T-helper 17 cell (primary cell): ENCODE measurements around the gene ERBB3. TPM values are rescaled to one million over a fixed set of nuclear protein-coding genes. Genes with fewer than 3 reads are reported as not detected.
A peak's percentile ranks its signal among the peaks of the same experiment; 100 is the strongest.

ENCODE experiments used
- ATAC-seq: fragments of 150-1000 bp; cut with Tn5 transposase; 2 replicates; pipeline ENCODE4 v1.10.0; 2021; ENCODE audit warnings: mild to moderate bottlenecking, moderate library complexity
- DNase-seq, 3 donors: peaks; one replicate each; pipeline versions ENCODE4 v3.0.0 to v3.0.0-alpha.2; 2020 to 2021
- H3K9me3 ChIP-seq: one replicate; pipeline ENCODE4 v1.7.0; 2013; ENCODE audit warnings: low read length, mild to moderate bottlenecking; ENCODE audit not compliant: control insufficient read depth, poor library complexity, severe bottlenecking
- H3K27ac Mint-ChIP-seq: one replicate; pipeline ENCODE4 v1.8.0; 2022; ENCODE audit warnings: mild to moderate bottlenecking, moderate library complexity, mixed read lengths
- H3K27me3 Mint-ChIP-seq: one replicate; pipeline ENCODE4 v1.8.0; 2022; ENCODE audit warnings: mixed read lengths
- H3K36me3 Mint-ChIP-seq: one replicate; pipeline ENCODE4 v1.8.0; 2022; ENCODE audit warnings: low read depth, mixed read lengths
- H3K4me1 Mint-ChIP-seq: one replicate; pipeline ENCODE4 v1.8.0; 2022; ENCODE audit warnings: mild to moderate bottlenecking, mixed read lengths
- H3K4me3 Mint-ChIP-seq: one replicate; pipeline ENCODE4 v1.8.0; 2022; ENCODE audit warnings: mild to moderate bottlenecking, moderate library complexity, mixed read lengths
- total RNA-seq, 4 donors: library from RNA in 2 of 4; stranded (reverse) in 2 of 4; gene quantifications; one replicate each; pipeline ENCODE4 v1.2.3 and lab custom pipeline; 2022 to 2026

Gene ERBB3
- total RNA-seq, 2 donors from 2014 or later = 0.60 to 0.80 TPM

DNA sequence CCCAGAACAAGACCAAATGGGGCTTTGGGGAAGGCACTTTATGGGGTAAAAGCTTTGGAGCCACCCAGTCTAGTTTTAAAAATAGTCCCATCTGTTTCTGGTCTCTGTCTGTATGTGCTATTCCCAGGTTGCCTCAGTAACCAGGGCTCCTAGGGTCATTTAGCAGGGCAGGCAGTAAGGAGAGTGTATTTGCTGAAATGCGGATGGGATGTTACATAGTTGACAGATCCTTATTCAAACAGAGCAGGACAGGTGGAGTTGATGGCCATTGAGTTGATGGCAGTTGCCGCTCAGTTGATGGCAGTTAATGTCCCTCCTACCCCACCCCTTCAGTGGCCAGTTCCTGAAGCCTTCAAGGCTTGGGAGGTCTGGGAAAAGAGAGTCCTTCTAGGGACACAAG is 42.7 kb downstream of the ERBB3 start:
- H3K9me3 ChIP-seq = no peaks in the 10 kb centered on the region
- peaks cover 47% of the 10 kb centered on the region for H3K4me1 Mint-ChIP-seq
- DNase-seq = no peak
- H3K27ac Mint-ChIP-seq = peak overlapping the region; percentile 68
- H3K4me3 Mint-ChIP-seq = no peak overlapping the region
- no peak for ATAC-seq
- no peaks in the 10 kb centered on the region for H3K27me3 Mint-ChIP-seq
- H3K36me3 Mint-ChIP-seq = peaks cover 3% of the 10 kb centered on the region

DNA sequence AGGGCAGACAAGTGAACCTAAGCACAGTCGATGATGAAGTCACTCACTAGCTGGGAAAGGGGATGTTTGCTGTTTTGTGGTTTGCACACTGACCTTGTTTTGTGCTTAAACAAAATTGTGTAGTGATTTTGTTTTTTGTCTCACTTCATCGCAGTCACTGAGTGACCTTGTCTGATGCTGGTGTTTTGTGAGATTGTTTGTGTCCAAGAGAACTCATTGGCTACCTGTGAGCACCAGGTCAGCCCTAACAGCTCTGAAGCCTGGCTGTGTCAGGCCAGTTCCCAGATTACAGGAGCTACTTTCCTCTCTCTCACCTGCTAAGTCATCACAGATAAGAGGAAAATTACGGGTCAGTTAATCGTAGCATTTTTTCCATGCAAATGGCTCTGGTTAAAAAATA is 44.2 kb downstream of the ERBB3 start:
- no peaks in the 10 kb centered on the region for H3K9me3 ChIP-seq
- peak overlapping the region; percentile 93 for H3K27ac Mint-ChIP-seq
- peak overlapping the region; percentile 7 for H3K4me3 Mint-ChIP-seq
- H3K36me3 Mint-ChIP-seq = no peaks in the 10 kb centered on the region
- DNase-seq (no peak), ATAC-seq (no peak)
- peaks cover 37% of the 10 kb centered on the region for H3K4me1 Mint-ChIP-seq
- no peaks in the 10 kb centered on the region for H3K27me3 Mint-ChIP-seq

DNA sequence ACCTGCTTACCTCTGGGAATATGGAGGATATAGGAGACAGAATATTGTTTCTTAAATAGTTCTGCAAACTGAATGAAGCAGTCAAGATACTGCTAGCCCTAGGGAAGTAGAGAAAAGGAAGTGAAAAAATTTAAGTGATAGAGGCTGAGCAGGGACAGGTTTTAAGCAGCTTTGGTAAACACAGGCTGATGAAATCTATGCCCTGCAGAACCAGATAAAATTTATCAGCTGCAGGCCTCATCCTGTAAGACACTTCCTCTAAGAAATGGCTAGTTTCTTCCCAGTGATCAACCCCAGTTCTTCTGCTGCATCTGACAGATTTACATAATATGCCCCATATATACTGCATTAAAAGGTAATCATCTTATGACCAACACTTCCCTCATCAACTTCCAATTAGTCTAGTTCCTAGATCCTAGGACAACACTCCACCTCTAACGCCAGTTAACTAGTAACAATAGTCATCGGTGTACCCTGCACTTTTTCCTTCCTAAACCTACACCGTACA is 46.8 kb downstream of the ERBB3 start:
- Mint-ChIP-seq H3K27ac (peak overlapping the region; percentile 95), H3K4me3 (peak overlapping the region; percentile 98), H3K4me1 (peaks cover 51% of the 10 kb centered on the region), H3K27me3 (no peaks in the 10 kb centered on the region), H3K36me3 (peaks cover 10% of the 10 kb centered on the region)
- H3K9me3 ChIP-seq = no peaks in the 10 kb centered on the region
- ATAC-seq (no peak), DNase-seq (no peak)

DNA sequence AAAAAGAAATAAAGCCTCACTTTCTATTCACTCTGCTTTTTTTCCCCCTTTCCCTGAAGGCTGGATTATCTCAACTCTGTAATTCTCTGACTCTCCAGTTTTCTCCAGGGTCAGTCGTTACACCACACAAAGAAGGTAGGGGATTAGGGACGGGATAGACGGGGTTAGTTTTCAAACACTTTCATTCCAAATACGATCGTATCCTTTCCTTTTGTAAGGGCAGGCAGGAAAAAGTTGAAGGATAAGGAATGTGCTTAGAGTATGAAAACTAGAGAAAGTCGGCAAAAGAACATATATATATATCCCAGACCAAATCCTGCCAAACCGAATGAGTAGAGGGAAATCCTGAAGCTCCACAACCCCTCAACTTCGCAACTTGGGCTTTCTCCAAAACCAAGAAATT is 47.5 kb downstream of the ERBB3 start:
- peaks cover 13% of the 10 kb centered on the region for H3K36me3 Mint-ChIP-seq
- no peaks in the 10 kb centered on the region for H3K27me3 Mint-ChIP-seq
- peak overlapping the region; percentile 95 for H3K27ac Mint-ChIP-seq
- DNase-seq = no peak
- no peak for ATAC-seq
- H3K4me1 Mint-ChIP-seq = peaks cover 54% of the 10 kb centered on the region
- peak overlapping the region; percentile 98 for H3K4me3 Mint-ChIP-seq
- no peaks in the 10 kb centered on the region for H3K9me3 ChIP-seq

DNA sequence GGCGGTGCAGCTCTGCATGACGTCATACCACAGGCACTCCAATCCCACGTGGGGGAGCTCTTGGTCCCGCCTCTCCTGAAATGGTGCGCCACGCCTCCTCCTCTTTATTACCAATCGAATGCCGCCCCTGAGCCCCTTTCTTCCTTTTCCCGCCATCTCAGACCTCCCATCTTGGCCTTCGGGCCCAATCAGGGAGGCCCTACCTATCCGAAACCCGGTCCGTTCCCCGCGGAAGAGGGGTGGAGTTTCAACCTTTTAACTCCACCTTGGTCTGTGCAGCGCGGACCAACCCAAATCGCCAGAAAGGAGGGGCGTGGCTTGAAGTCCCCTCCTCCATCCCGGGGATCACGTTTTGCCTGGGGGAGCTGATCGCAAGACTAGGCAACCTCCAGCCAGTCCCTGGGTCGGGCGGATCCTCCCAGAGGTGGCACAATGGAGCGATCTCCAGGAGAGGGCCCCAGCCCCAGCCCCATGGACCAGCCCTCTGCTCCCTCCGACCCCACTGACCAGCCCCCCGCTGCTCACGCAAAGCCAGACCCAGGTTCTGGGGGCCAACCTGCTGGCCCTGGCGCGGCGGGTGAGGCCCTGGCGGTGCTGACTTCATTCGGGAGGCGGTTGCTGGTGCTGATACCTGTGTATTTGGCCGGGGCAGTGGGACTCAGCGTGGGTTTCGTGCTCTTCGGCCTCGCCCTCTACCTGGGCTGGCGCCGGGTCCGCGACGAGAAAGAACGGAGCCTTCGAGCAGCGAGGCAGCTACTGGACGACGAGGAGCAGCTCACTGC is 48.1 kb downstream of the ERBB3 start, which contains the start of gene ESYT1:
Gene ESYT1, plus strand, starts transcription at position 380 of the 782 bp plus-strand sequence. Its CDS starts 53 bp downstream, at position 433.
- no peaks in the 10 kb centered on the region for H3K27me3 Mint-ChIP-seq
- H3K9me3 ChIP-seq = no peaks in the 10 kb centered on the region
- peak within 1 kb of the TSS; percentile 98 for H3K4me3 Mint-ChIP-seq
- H3K4me1 Mint-ChIP-seq = peaks cover 55% of the 10 kb centered on the region
- peak; percentile 85 to 97 (median 91) for DNase-seq
- H3K27ac Mint-ChIP-seq = peak within 1 kb of the TSS; percentile 95
- peaks cover 13% of the 10 kb centered on the region for H3K36me3 Mint-ChIP-seq
- peak; percentile 93 for ATAC-seq

DNA sequence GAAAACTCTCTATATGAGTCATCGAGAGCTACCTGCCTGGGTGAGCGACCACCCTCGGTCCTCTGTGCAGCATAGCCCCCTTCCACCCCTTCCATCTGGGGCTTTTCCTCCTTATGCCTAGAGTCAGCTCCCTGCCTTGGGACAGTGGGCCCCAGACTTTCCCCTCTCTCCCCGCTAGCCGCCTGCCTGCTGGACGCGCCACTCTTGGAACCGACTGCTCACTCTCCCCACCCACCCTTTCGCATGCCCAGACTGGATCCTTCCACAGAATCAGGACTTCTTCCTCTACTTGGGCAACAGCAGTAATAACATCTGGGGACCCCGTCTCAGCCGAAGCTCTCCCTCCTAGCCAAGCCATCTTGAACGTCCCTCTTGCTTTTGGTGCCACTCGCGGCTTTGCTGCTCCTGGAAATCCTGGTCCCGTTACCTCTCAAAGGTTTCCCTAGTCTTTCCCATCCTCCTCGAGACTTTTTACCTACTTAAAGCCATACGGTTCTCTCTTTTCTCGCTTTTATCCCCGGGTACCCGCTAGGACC is 48.8 kb downstream of the ERBB3 start:
- Mint-ChIP-seq H3K4me3 (peak overlapping the region; percentile 98), H3K36me3 (peaks cover 13% of the 10 kb centered on the region), H3K27me3 (no peaks in the 10 kb centered on the region), H3K27ac (peak overlapping the region; percentile 95), H3K4me1 (peaks cover 55% of the 10 kb centered on the region)
- ATAC-seq (no peak), DNase-seq (no peak)
- no peaks in the 10 kb centered on the region for H3K9me3 ChIP-seq

DNA sequence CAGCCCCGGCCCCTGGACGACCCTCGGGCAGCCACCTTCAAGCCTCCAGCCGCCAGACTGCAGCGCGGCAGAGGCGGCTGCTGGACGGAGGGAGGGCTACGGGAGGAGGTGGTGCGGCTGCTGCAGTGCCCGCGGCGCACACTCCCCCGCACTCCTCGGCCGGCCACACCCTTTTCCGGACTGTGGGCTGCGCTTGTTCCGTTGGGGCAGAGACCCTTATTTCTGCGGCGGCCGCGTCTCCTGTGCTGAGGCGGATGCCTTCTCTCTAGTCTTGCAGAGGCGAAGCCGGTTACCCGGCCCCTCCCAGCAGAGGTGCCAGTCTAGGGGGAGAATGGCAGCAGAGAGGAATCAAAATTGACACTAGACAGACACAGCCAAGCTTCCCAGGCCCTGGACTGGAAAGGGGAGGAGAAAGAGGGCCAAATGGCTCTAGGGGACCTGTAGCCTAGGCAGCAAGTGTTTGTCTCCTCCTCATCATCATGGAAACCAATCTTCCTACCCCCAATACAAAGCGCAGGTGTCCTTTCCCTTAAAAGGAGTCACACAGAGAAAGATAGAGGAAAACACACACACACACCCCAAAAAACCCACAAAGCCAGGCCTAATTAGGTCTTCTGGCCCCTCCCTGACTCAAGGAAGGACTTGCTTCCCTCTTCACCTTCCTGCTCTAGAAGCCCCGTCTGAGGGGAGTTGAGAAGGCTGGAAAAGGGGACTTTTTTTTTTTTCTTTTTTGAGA is 49.4 kb downstream of the ERBB3 start:
- peaks cover 52% of the 10 kb centered on the region for H3K4me1 Mint-ChIP-seq
- H3K9me3 ChIP-seq = no peaks in the 10 kb centered on the region
- ATAC-seq = peak; percentile 23
- H3K4me3 Mint-ChIP-seq = peak overlapping the region; percentile 98
- DNase-seq = peak; percentile 52 to 61 (median 52)
- H3K36me3 Mint-ChIP-seq = peaks cover 13% of the 10 kb centered on the region
- H3K27ac Mint-ChIP-seq = peak overlapping the region; percentile 95
- H3K27me3 Mint-ChIP-seq = no peaks in the 10 kb centered on the region

DNA sequence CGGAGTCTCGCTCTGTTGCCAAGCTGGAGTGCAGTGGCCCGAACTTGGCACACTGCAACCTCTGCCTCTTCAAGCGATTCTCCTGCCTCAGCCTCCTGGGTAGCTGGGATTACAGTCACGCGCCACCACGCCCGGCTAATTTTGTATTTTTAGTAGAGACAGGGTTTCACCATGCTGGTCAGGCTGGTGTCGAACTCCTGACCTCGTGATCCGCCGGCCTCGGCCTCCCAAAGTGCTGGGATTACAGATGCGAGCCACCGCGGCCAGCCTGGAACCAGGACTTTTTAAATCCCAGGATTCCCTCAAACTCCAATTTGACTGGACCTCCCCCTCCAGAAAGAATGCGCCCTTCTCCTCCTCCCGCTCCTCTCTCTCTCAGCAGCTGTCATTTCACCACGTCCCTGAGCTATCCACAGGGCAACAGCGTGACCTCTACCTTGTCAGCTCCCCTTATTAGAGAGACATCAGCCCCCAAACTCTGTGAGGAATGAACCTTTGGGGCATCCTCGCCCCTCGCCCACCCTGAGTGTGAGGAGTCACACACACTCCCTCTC is 50.1 kb downstream of the ERBB3 start:
- H3K27ac Mint-ChIP-seq = peak overlapping the region; percentile 95
- peak overlapping the region; percentile 98 for H3K4me3 Mint-ChIP-seq
- DNase-seq (no peak), ATAC-seq (no peak)
- H3K27me3 Mint-ChIP-seq = no peaks in the 10 kb centered on the region
- H3K36me3 Mint-ChIP-seq = peaks cover 13% of the 10 kb centered on the region
- no peaks in the 10 kb centered on the region for H3K9me3 ChIP-seq
- H3K4me1 Mint-ChIP-seq = peaks cover 51% of the 10 kb centered on the region

DNA sequence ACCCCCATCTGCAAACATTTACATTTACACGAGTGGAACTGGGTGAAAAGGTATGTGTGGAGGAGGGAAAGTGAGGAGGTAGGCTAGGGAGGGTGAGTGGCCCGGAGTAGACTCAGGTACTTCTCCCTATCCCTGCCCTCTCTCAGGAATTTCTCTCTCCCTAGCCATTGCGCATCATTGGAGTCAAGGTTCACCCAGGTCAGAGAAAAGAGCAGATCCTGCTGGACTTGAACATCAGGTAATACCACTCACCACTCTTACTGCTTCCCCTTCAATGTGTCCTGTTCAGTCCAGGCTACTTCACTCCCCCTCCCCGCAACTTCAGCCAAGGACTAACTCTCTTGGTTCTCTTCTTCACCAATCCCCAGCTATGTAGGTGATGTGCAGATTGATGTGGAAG is 50.9 kb downstream of the ERBB3 start:
- no peaks in the 10 kb centered on the region for H3K27me3 Mint-ChIP-seq
- ATAC-seq = no peak
- H3K4me1 Mint-ChIP-seq = peaks cover 51% of the 10 kb centered on the region
- no peaks in the 10 kb centered on the region for H3K9me3 ChIP-seq
- peak overlapping the region; percentile 95 for H3K27ac Mint-ChIP-seq
- peaks cover 13% of the 10 kb centered on the region for H3K36me3 Mint-ChIP-seq
- H3K4me3 Mint-ChIP-seq = peak overlapping the region; percentile 98
- DNase-seq = no peak

DNA sequence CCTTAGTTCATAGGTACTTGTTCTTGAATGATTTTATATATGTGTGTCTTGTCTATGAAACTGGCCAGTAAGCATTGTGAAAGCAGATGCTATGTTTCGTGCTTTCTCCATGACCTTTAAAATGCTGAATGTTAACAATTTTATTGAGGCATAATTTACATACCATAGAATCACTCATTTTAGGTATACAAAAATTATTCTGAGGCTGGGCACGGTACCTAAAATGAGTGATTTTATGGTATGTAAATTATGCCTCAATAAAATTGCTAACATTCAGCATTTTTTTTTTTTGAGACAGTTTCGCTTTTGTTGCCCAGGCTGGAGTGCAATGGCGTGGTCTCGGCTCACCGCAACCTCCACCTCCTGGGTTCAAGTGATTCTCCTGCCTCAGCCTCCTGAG is 54.9 kb downstream of the ERBB3 start:
- Mint-ChIP-seq H3K27ac (peak overlapping the region; percentile 47), H3K27me3 (no peaks in the 10 kb centered on the region), H3K36me3 (peaks cover 21% of the 10 kb centered on the region), H3K4me1 (peaks cover 55% of the 10 kb centered on the region), H3K4me3 (no peak overlapping the region)
- ATAC-seq (no peak), DNase-seq (no peak)
- no peaks in the 10 kb centered on the region for H3K9me3 ChIP-seq

DNA sequence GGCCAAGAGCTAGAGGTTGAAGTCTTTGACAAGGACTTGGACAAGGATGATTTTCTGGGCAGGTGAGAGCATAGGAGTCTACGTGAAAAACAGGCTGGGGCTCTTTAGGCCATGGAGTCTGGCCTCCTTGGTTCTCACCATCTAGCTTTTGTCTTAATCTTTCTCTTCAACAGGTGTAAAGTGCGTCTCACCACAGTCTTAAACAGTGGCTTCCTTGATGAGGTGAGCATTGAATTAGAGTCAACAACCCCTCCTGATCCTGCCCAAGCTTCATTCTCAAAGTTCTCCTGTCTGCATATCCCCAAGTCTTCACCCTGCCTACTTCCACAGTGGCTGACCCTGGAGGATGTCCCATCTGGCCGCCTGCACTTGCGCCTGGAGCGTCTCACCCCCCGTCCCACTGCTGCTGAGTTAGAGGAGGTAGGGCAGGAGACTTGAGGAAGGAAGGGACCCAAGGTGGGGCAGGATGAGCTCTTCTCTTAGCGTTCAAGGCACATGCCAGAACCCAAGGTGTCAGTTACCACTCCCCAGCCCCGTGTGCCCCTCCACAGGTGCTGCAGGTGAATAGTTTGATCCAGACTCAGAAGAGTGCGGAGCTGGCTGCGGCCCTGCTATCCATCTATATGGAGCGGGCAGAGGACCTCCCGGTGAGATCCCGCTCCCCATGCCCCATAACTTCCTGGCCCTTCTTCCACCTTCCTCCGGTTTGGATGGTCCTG is 58.0 kb downstream of the ERBB3 start:
- Mint-ChIP-seq H3K36me3 (peaks cover 16% of the 10 kb centered on the region), H3K4me1 (peaks cover 46% of the 10 kb centered on the region), H3K4me3 (no peak overlapping the region), H3K27me3 (no peaks in the 10 kb centered on the region), H3K27ac (peak overlapping the region; percentile 91)
- ATAC-seq (no peak), DNase-seq (no peak)
- no peaks in the 10 kb centered on the region for H3K9me3 ChIP-seq

DNA sequence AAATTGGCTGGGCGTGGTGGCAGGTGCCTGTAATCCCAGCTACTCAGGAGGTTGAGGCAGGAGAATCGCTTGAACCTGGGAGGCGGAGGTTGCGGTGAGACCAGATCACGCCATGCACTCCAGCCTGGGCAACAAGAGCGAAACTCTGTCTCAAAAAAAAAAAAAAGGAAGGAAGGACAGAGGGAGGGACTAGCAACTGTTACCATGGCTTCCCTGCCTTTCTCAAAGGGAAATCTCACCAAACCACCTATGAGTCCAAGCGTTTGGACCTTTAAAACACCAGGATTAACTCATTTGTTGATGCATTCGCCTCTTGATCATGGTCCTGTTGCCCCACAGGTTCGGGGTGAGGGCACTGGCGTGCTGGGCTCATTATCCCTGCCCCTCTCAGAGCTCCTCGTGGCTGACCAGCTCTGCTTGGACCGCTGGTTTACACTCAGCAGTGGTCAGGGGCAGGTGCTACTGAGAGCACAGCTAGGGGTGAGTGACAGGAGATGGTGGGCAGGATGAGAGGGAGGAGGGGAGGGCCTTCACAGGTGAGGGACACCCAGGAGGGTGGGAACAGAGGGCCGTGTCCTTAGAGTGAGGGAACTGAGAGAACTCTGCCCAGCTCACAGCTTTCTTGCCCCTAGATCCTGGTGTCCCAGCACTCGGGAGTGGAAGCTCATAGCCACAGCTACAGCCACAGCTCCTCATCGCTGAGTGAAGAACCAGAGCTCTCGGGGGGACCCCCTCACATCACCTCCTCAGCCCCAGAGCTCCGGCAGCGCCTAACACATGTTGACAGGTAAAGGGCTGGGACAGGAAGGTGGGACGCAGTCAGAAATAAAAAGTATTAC is 62.2 kb downstream of the ERBB3 start:
- H3K27ac Mint-ChIP-seq = peak overlapping the region; percentile 91
- peaks cover 13% of the 10 kb centered on the region for H3K36me3 Mint-ChIP-seq
- peak overlapping the region; percentile 21 for H3K4me3 Mint-ChIP-seq
- H3K27me3 Mint-ChIP-seq = no peaks in the 10 kb centered on the region
- peaks cover 42% of the 10 kb centered on the region for H3K4me1 Mint-ChIP-seq
- H3K9me3 ChIP-seq = no peaks in the 10 kb centered on the region
- DNase-seq = no peak
- ATAC-seq = no peak
